OCI-LY7 (cell line): ENCODE data around the gene RNF145.

Source experiments
- CTCF ChIP-seq: fragments of 200-600 bp; sonication (generic); conservative IDR thresholded peaks from 2 replicates; pipeline ENCODE4 v1.5.1; 2014; ENCODE audit warnings: mild to moderate bottlenecking, antibody characterized with exemption, low read length, moderate library complexity, mixed read lengths
- EZH2phosphoT487 ChIP-seq: fragments of 200-600 bp; sonication (generic); IDR thresholded peaks from 2 replicates; pipeline ENCODE4 v1.6.1; 2018; ENCODE audit warnings: low read depth, borderline replicate concordance, mild to moderate bottlenecking, mixed run types, antibody characterized with exemption, low read length, moderate library complexity, mixed read lengths

GRCh38 chr5:159155960-159156359 is 53.4 kb downstream of the RNF145 start:
- TF ChIP-seq CTCF (no peak), EZH2phosphoT487 (no peak)
